T-cell (primary cell): ENCODE results near the gene NLRP3. TPM values are rescaled to one million over a fixed set of nuclear protein-coding genes. Genes with fewer than 3 reads are reported as not detected.
A peak's percentile ranks its signal among the peaks of the same experiment; 100 is the strongest.
"Not testable (repeated sequence)": the region's sequence is repeated elsewhere in the genome, so short reads cannot be mapped to it uniquely, and the experiment has no call there.

Experiments
- ATAC-seq, 4 experiments: fragments of 200-7000 bp in 3 of 4; fragments of 150-1000 bp in 1 of 4; cut with Tn5 transposase; replicated peaks in 1 of 4; 1 replicate in 3 of 4; 2 replicates in 1 of 4; pipeline ENCODE4 v1.10.0; 2021; ENCODE audit warnings: moderate library complexity in 3 of 4, mild to moderate bottlenecking in 2 of 4, moderate number of reproducible peaks in 1 of 4
- CTCF ChIA-PET, 2 donors: fragments of 300-600 bp; sonication (Branson Sonifier 250); formaldehyde crosslinking; loops; one replicate each; lab custom pipeline; 2022; ENCODE audit warnings: antibody characterized with exemption in 2 of 2; lab: Charles Lee
- POLR2A ChIA-PET, 2 donors: fragments of 300-600 bp; sonication (Branson Sonifier 250); formaldehyde crosslinking; loops; one replicate each; lab custom pipeline; 2022; ENCODE audit warnings: antibody characterized with exemption in 2 of 2; lab: Charles Lee
- DNase-seq, 35 experiments: peaks; one replicate each; pipeline versions ENCODE4 v3.0.0 to v3.0.0-alpha.2; 2013 to 2023
- H3K27ac ChIP-seq: one replicate; pipeline ENCODE4 v1.5.1; 2013; ENCODE audit warnings: low read length
- H3K27me3 ChIP-seq, 2 experiments: replicated peaks in 1 of 2; 1 replicate in 1 of 2; 2 replicates in 1 of 2; pipeline versions ENCODE4 v1.6.1 to v1.7.0; 2013; ENCODE audit warnings: low read length in 1 of 2, mixed read lengths in 1 of 2; ENCODE audit not compliant: control insufficient read depth in 2 of 2, insufficient read depth in 2 of 2; ENCODE audit errors: extremely low read depth in 1 of 2
- H3K36me3 ChIP-seq, 2 donors: 1 replicate in 1 of 2; 2 replicates in 1 of 2; pipeline versions ENCODE4 v1.6.1 to v1.7.0; 2013; ENCODE audit warnings: low read length in 1 of 2; ENCODE audit not compliant: control insufficient read depth in 2 of 2, insufficient read depth in 1 of 2; ENCODE audit errors: extremely low read depth in 1 of 2
- H3K4me1 ChIP-seq, 2 experiments: 1 replicate in 1 of 2; 2 replicates in 1 of 2; pipeline versions ENCODE4 v1.6.1 to v1.7.0; 2013; ENCODE audit warnings: low read length in 2 of 2, mixed read lengths in 1 of 2; ENCODE audit not compliant: insufficient read depth in 2 of 2, control insufficient read depth in 1 of 2; ENCODE audit errors: extremely low read depth in 1 of 2
- H3K4me3 ChIP-seq, 2 donors: 1 replicate in 1 of 2; 2 replicates in 1 of 2; pipeline versions ENCODE4 v1.5.1 to v1.7.0; 2013; ENCODE audit warnings: mild to moderate bottlenecking in 2 of 2, low read length in 1 of 2, moderate library complexity in 1 of 2; ENCODE audit not compliant: control insufficient read depth in 1 of 2; ENCODE audit errors: extremely low read depth in 1 of 2
- H3K9me3 ChIP-seq: 2 replicates; pipeline ENCODE4 v1.7.0; 2013
- H3K27ac Mint-ChIP-seq, 2 donors: one replicate each; pipeline ENCODE4 v1.8.0; 2020 to 2021; ENCODE audit warnings: mild to moderate bottlenecking in 2 of 2, mixed read lengths in 2 of 2
- H3K27me3 Mint-ChIP-seq, 2 donors: one replicate each; pipeline ENCODE4 v1.8.0; 2021 to 2022; ENCODE audit warnings: mixed read lengths in 2 of 2
- H3K36me3 Mint-ChIP-seq: one replicate; pipeline ENCODE4 v1.8.0; 2021; ENCODE audit warnings: mixed read lengths
- H3K4me1 Mint-ChIP-seq, 3 donors: one replicate each; pipeline ENCODE4 v1.8.0; 2020 to 2022; ENCODE audit warnings: mixed read lengths in 3 of 3, mild to moderate bottlenecking in 1 of 3
- H3K4me3 Mint-ChIP-seq, 3 donors: one replicate each; pipeline ENCODE4 v1.8.0; 2020 to 2022; ENCODE audit warnings: mild to moderate bottlenecking in 3 of 3, mixed read lengths in 3 of 3, moderate library complexity in 3 of 3
- H3K9me3 Mint-ChIP-seq, 3 donors: one replicate each; pipeline ENCODE4 v1.8.0; 2020 to 2022; ENCODE audit warnings: mixed read lengths in 3 of 3
- WGBS: methylation state at CpG from one replicate; pipeline ENCODE4 v1.1.5; 2013; ENCODE audit warnings: missing lambda C conversion rate; ENCODE audit not compliant: insufficient coverage; 5-methylcytosine and 5-hydroxymethylcytosine counted together
- total RNA-seq, 35 experiments: library from RNA in 6 of 35; stranded (reverse) in 6 of 35; fragments of 120-200 nt in 1 of 35; gene quantifications; one replicate each; pipeline versions ENCODE4 v1.2.1 to v1.2.4 and lab custom pipeline; 2013 to 2026

NLRP3 gene
- total RNA-seq, 5 donors from 2014 or later (not counting 1 experiment from before 2014, with no cell fraction given), result 2.9 to 8.5 (median 5.1) TPM

DNA sequence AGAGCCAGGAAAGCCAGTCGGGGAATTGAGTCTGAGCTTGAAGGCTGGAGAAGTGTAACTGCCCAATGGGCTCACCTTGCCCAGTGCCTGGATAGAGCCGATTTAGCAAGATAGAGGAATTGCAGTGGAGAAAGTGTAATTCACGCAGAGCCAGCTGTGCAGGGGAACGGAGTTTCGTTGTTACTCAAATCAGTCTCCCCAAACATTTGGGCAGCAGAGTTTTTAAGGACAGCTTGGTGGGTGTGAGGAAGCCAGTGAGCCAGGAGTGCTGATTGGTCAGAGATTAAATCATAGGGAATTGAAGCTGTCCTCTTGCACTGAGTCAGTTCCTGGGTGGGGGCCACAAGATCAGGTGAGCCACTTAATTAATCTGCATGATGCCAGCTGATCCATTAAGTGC lies 28.4 kb upstream of the NLRP3 start:
- H3K36me3 Mint-ChIP-seq, result no peaks in the 10 kb centered on the region
- ChIA-PET POLR2A (no interaction called here), CTCF (interaction anchor here in 1 of 2 donors (0.6 to 3.5 kb wide), 2 partner anchors 14 to 100 kb away, joined by 3 to 58 read pairs; no protein-coding TSS in a partner anchor)
- no peak overlapping the region for H3K4me3 Mint-ChIP-seq
- DNase-seq, result no peak
- Histone ChIP-seq H3K4me1 (peaks cover 0 to 14% of the 10 kb centered on the region in 2 experiments), H3K27me3 (no peaks in the 10 kb centered on the region), H3K36me3 (no peaks in the 10 kb centered on the region), H3K27ac (no peak overlapping the region), H3K4me3 (no peak overlapping the region), H3K9me3 (no peaks in the 10 kb centered on the region)
- H3K9me3 Mint-ChIP-seq, result no peaks in the 10 kb centered on the region
- 100% methylated on average over 1 of the region's 5 CpGs for WGBS
- H3K4me1 Mint-ChIP-seq, result peaks cover 14 to 20% (median 14%) of the 10 kb centered on the region in 3 donors
- peak overlapping the region; percentile 4 to 45 for H3K27ac Mint-ChIP-seq
- no peak for ATAC-seq
- no peaks in the 10 kb centered on the region for H3K27me3 Mint-ChIP-seq

DNA sequence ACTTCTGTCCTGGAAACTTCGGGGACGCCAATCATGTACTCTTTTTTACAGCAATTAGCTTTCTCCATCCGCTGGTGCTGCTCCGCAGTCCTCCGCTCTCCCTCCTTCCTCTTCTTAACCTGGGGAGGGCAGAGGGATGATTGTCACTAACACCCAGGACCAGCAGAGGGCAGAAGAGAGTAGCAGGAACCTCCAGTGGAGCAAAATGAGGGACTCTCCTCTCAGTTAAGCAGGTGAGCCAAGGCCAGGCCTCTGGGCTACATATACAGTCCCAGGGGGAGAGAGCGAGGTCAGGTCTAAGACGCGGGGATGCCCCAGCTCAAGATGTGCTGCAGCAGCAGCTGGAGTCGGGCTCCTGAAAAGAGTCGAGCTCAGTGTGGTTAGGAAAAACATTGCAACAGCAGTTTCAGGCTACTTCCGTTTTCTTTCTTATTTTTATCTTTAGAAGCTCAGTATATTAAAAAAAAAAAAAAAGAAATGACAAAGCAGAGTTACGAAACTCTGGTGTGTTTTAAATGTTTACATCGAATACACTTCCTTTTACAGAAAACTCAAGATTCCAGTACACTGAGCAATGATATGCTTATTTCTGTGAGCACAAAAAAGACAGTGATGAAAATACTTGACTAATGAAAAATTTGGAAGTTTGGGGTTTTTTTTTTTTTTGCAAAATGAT lies 25.7 kb upstream of the NLRP3 start:
- H3K9me3 Mint-ChIP-seq, result no peaks in the 10 kb centered on the region
- 7% methylated on average over 3 of the region's 13 CpGs for WGBS
- Histone ChIP-seq H3K27ac (peak overlapping the region; percentile 72), H3K9me3 (no peaks in the 10 kb centered on the region), H3K4me1 (peaks cover 0 to 14% of the 10 kb centered on the region in 2 experiments), H3K4me3 (peak overlapping the region; percentile 43 to 52), H3K27me3 (no peaks in the 10 kb centered on the region), H3K36me3 (no peaks in the 10 kb centered on the region)
- CTCF ChIA-PET, result interaction anchor here (0.5 to 3.5 kb wide), 42 partner anchors 9 to 1104 kb away, joined by 3 to 81 read pairs (median 4); partner anchors contain the start of gene NLRP3 (in 2 of the 2)
- ATAC-seq (peak; percentile 90 to 97 (median 96)), DNase-seq (peak; percentile 61 to 93 (median 78))
- H3K27me3 Mint-ChIP-seq, result no peaks in the 10 kb centered on the region
- no peaks in the 10 kb centered on the region for H3K36me3 Mint-ChIP-seq
- POLR2A ChIA-PET, result interaction anchor here (0.5 to 1.1 kb wide), 7 partner anchors 20 to 64 kb away, joined by 4 to 12 read pairs (median 6); no protein-coding TSS in a partner anchor
- H3K4me3 Mint-ChIP-seq, result peak overlapping the region; percentile 60 to 66 (median 62)
- peak overlapping the region; percentile 87 to 93 for H3K27ac Mint-ChIP-seq
- H3K4me1 Mint-ChIP-seq, result peaks cover 14 to 15% (median 14%) of the 10 kb centered on the region in 3 donors

DNA sequence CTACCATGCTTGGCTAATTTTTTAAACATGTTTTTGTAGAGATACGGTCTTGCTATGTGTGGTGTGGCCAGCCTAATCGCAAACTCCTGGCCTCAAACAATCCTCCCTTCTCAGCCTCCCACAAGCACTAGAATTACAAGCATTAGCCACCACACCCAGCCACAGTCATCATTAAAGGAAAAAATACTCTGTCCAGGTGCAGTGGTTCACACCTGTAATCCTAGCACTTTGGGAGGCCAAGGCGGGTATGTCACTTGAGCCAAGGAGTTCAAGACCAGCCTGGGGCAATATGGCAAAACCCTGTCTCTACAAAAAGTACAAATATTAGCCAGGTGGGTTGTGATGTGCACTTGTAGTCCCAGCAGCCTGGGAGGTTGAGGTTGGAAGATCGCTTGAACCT lies 25.0 kb upstream of the NLRP3 start:
- Histone ChIP-seq H3K9me3 (no peaks in the 10 kb centered on the region), H3K4me3 (no peak overlapping the region), H3K27ac (no peak overlapping the region), H3K4me1 (peaks cover 0 to 14% of the 10 kb centered on the region in 2 experiments), H3K36me3 (no peaks in the 10 kb centered on the region), H3K27me3 (no peaks in the 10 kb centered on the region)
- POLR2A ChIA-PET, result interaction anchor here (0.6 to 1.1 kb wide), 5 partner anchors 42 to 65 kb away, joined by 6 to 12 read pairs (median 6); no protein-coding TSS in a partner anchor
- H3K27me3 Mint-ChIP-seq, result no peaks in the 10 kb centered on the region
- WGBS, result no CpG with 5 or more reads among the region's 4 CpGs
- DNase-seq, result no peak
- CTCF ChIA-PET, result interaction anchor here (0.5 to 3.5 kb wide), 22 partner anchors 8 to 515 kb away, joined by 3 to 81 read pairs (median 5); partner anchors contain the start of gene NLRP3 (in 2 of the 2)
- no peaks in the 10 kb centered on the region for H3K36me3 Mint-ChIP-seq
- H3K4me3 Mint-ChIP-seq, result peak overlapping the region in 2 of 3 donors; percentile 28 to 51
- H3K4me1 Mint-ChIP-seq, result peaks cover 14 to 15% (median 14%) of the 10 kb centered on the region in 3 donors
- no peaks in the 10 kb centered on the region for H3K9me3 Mint-ChIP-seq
- H3K27ac Mint-ChIP-seq, result peak overlapping the region; percentile 87 to 93
- ATAC-seq, result no peak

DNA sequence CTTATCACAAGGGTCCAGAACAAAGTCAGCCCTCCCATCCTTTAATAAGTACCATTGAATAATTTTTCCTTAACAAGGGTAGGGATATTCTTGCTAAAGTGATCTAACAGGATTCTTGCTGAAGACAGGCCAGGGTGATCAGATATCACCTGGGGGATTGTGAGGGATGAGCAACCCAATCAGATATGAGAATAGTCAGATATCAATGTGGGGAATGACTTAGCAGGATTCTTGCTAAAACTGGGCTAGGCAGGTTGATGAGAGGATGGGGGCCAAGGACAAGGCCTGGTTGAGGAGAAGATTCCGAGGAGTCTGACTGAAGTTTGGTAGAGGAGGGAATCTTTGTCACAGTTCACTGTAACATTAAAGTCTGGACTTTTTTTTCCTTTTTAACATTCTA lies 23.9 kb upstream of the NLRP3 start:
- ATAC-seq, result no peak
- ChIA-PET CTCF (interaction anchor here in 1 of 2 donors (0.6 to 1.0 kb wide), 2 partner anchors 26 to 97 kb away, joined by 3 read pairs; no protein-coding TSS in a partner anchor), POLR2A (no interaction called here)
- Mint-ChIP-seq H3K36me3 (no peaks in the 10 kb centered on the region), H3K4me3 (no peak overlapping the region), H3K9me3 (no peaks in the 10 kb centered on the region), H3K4me1 (peaks cover 14 to 15% (median 14%) of the 10 kb centered on the region in 3 donors), H3K27ac (peak overlapping the region; percentile 34 to 50), H3K27me3 (no peaks in the 10 kb centered on the region)
- whole genome bisulfite sequencing, result no CpG with 5 or more reads among the region's 1 CpG
- peaks cover 0 to 14% of the 10 kb centered on the region in 2 experiments for H3K4me1 ChIP-seq
- H3K9me3 ChIP-seq, result no peaks in the 10 kb centered on the region
- no peak overlapping the region for H3K27ac ChIP-seq
- no peak overlapping the region for H3K4me3 ChIP-seq
- no peaks in the 10 kb centered on the region for H3K27me3 ChIP-seq
- H3K36me3 ChIP-seq, result no peaks in the 10 kb centered on the region
- DNase-seq, result no peak

DNA sequence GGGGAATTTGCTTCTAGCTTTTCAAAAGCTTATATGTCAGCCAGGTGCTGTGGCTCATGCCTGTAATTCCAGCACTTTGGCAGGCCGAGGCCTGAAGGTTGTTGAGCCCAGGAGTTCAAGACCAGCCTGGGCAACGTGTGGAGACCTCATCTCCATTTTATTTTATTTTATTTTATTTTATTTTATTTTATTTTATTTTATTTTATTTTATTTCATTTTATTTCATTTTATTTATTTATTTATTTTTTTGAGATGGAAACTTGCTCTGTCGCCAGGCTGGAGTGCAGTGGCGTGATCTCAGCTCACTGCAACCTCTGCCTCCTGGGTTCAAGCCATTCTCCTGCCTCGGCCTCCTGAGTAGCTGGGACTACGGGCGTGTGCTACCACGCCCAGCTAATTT lies 20.9 kb upstream of the NLRP3 start:
- H3K36me3 ChIP-seq, DNase-seq, ATAC-seq, H3K27me3 Mint-ChIP-seq, POLR2A ChIA-PET, H3K9me3 ChIP-seq, H3K27ac ChIP-seq, H3K4me1 ChIP-seq, H3K4me3 Mint-ChIP-seq, H3K27me3 ChIP-seq, CTCF ChIA-PET, H3K27ac Mint-ChIP-seq, H3K36me3 Mint-ChIP-seq, H3K9me3 Mint-ChIP-seq, H3K4me3 ChIP-seq: not testable (repeated sequence)
- peaks cover 10 to 12% (median 11%) of the 10 kb centered on the region in 3 donors for H3K4me1 Mint-ChIP-seq
- no CpG with 5 or more reads among the region's 8 CpGs for WGBS

DNA sequence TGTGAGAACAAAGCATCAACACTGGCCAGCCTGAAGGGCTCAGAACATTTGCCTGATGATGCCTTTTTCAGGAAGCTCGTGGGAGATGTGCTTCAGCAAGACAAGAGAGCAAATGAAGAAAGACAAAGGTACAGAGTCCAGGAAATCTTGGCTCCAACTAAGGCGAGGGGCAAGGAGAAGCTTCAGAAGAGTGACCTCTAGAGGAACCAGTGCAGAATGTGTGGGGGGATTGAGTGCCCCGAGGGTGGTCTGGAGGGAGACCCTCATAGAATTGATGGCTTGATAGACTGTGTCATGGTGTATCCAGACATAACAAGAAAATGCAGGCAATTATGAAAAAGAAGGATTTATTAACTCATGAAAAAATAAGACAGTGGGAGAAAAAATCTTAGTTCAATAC lies 15.3 kb upstream of the NLRP3 start:
- Histone ChIP-seq H3K36me3 (no peaks in the 10 kb centered on the region), H3K4me1 (no peaks in the 10 kb centered on the region), H3K27me3 (peaks cover 0 to 3% of the 10 kb centered on the region in 2 experiments), H3K4me3 (no peak overlapping the region), H3K27ac (no peak overlapping the region), H3K9me3 (no peaks in the 10 kb centered on the region)
- Mint-ChIP-seq H3K36me3 (no peaks in the 10 kb centered on the region), H3K4me3 (no peak overlapping the region), H3K4me1 (peaks cover 0 to 8% (median 0%) of the 10 kb centered on the region in 3 donors), H3K27ac (peak overlapping the region in 1 of 2 donors; percentile 20), H3K9me3 (no peaks in the 10 kb centered on the region), H3K27me3 (peaks cover 0 to 3% of the 10 kb centered on the region in 2 donors)
- DNase-seq, result no peak
- no peak for ATAC-seq
- 69% methylated on average over 2 of the region's 3 CpGs for WGBS
- ChIA-PET CTCF (no interaction called here), POLR2A (interaction anchor here in 1 of 2 donors (0.7 kb wide), 1 partner anchor 30 kb away, joined by 5 read pairs; no protein-coding TSS in a partner anchor)
